Mesenchymal stem cell (in vitro differentiated cells and primary cell): Measurements from ENCODE around the gene MMP23B.
A peak's percentile ranks its signal among the peaks of the same experiment; 100 is the strongest.

ENCODE experiments used
- DNase-seq: peaks from one replicate; pipeline ENCODE4 v3.0.0-alpha.2; 2013
- H2AFZ ChIP-seq: one replicate; pipeline ENCODE4 v1.6.1; 2013; ENCODE audit warnings: low read depth, mild to moderate bottlenecking, control low read depth, inconsistent platforms, low read length, moderate library complexity
- H2AK5ac ChIP-seq: 2 replicates; pipeline ENCODE4 v1.6.1; 2013; ENCODE audit warnings: low read length, moderate library complexity, mild to moderate bottlenecking, inconsistent platforms; ENCODE audit not compliant: severe bottlenecking
- H2BK120ac ChIP-seq: one replicate; pipeline ENCODE4 v1.6.1; 2013; ENCODE audit warnings: low read depth, mild to moderate bottlenecking, inconsistent platforms, low read length, moderate library complexity
- H2BK12ac ChIP-seq, 2 experiments: one replicate each; pipeline ENCODE4 v1.6.1; 2013; ENCODE audit warnings: inconsistent platforms in 2 of 2, low read length in 2 of 2, mild to moderate bottlenecking in 2 of 2, moderate library complexity in 2 of 2, control low read depth in 1 of 2
- H2BK15ac ChIP-seq: one replicate; pipeline ENCODE4 v1.6.1; 2013; ENCODE audit warnings: mild to moderate bottlenecking, low read depth, inconsistent platforms; ENCODE audit not compliant: poor library complexity, severe bottlenecking
- H2BK5ac ChIP-seq: 2 replicates; pipeline ENCODE4 v1.6.1; 2013; ENCODE audit warnings: low read depth, mild to moderate bottlenecking, low read length, control low read depth, inconsistent platforms; ENCODE audit not compliant: poor library complexity, severe bottlenecking
- H3K14ac ChIP-seq, 2 experiments: one replicate each; pipeline ENCODE4 v1.6.1; 2013; ENCODE audit warnings: inconsistent platforms in 2 of 2, low read length in 2 of 2, control low read depth in 1 of 2, mild to moderate bottlenecking in 1 of 2, moderate library complexity in 1 of 2
- H3K18ac ChIP-seq, 2 experiments: one replicate each; pipeline ENCODE4 v1.6.1; 2013; ENCODE audit warnings: inconsistent platforms in 2 of 2, low read length in 2 of 2, control low read depth in 1 of 2, low read depth in 1 of 2, mild to moderate bottlenecking in 1 of 2
- H3K23ac ChIP-seq, 2 experiments: one replicate each; pipeline ENCODE4 v1.6.1; 2013; ENCODE audit warnings: inconsistent platforms in 2 of 2, low read length in 2 of 2, mild to moderate bottlenecking in 2 of 2, moderate library complexity in 2 of 2, control low read depth in 1 of 2
- H3K27ac ChIP-seq: 2 replicates; pipeline ENCODE4 v1.5.1; 2013; ENCODE audit warnings: mild to moderate bottlenecking, moderate library complexity, low read length, control low read depth, inconsistent platforms; ENCODE audit not compliant: poor library complexity, severe bottlenecking
- H3K27me3 ChIP-seq, 2 experiments: 2 replicates each; pipeline versions ENCODE4 v1.6.1 to v1.7.0; 2013; ENCODE audit warnings: low read length in 2 of 2, mild to moderate bottlenecking in 2 of 2, moderate library complexity in 2 of 2, control low read depth in 1 of 2, inconsistent platforms in 1 of 2; ENCODE audit not compliant: control insufficient read depth in 1 of 2, insufficient read depth in 1 of 2
- H3K36me3 ChIP-seq, 2 experiments: 2 replicates each; pipeline versions ENCODE4 v1.6.1 to v1.7.0; 2013; ENCODE audit warnings: low read length in 2 of 2, control low read depth in 1 of 2, inconsistent platforms in 1 of 2, low read depth in 1 of 2, mild to moderate bottlenecking in 1 of 2; ENCODE audit not compliant: insufficient read depth in 2 of 2, control insufficient read depth in 1 of 2
- H3K4ac ChIP-seq, 2 experiments: one replicate each; pipeline ENCODE4 v1.6.1; 2013; ENCODE audit warnings: inconsistent platforms in 2 of 2, low read length in 2 of 2, mild to moderate bottlenecking in 2 of 2, moderate library complexity in 2 of 2, control low read depth in 1 of 2, low read depth in 1 of 2
- H3K4me1 ChIP-seq: 2 replicates; pipeline ENCODE4 v1.6.1; 2013; ENCODE audit warnings: low read depth, low read length, control low read depth; ENCODE audit not compliant: control insufficient read depth, insufficient read depth
- H3K4me2 ChIP-seq: 2 replicates; pipeline ENCODE4 v1.6.1; 2013; ENCODE audit warnings: low read length, mild to moderate bottlenecking, inconsistent platforms; ENCODE audit not compliant: poor library complexity, severe bottlenecking
- H3K4me3 ChIP-seq, 2 experiments: 2 replicates each; pipeline versions ENCODE4 v1.5.1 to v1.7.0; 2013; ENCODE audit warnings: low read length in 2 of 2, mild to moderate bottlenecking in 2 of 2, control low read depth in 1 of 2, low read depth in 1 of 2; ENCODE audit not compliant: insufficient read depth in 1 of 2
- H3K79me1 ChIP-seq: replicated peaks from 2 replicates; pipeline ENCODE4 v1.6.1; 2013; ENCODE audit warnings: mild to moderate bottlenecking, control low read depth, low read length, inconsistent platforms; ENCODE audit not compliant: poor library complexity, severe bottlenecking
- H3K9ac ChIP-seq: 2 replicates; pipeline ENCODE4 v1.7.0; 2013; ENCODE audit warnings: mild to moderate bottlenecking, low read length, moderate library complexity
- H3K9me3 ChIP-seq: 2 replicates; pipeline ENCODE4 v1.7.0; 2013; ENCODE audit warnings: mild to moderate bottlenecking, low read length; ENCODE audit not compliant: control insufficient read depth
- H4K8ac ChIP-seq: one replicate; pipeline ENCODE4 v1.6.1; 2013; ENCODE audit warnings: inconsistent platforms, mild to moderate bottlenecking, low read length, moderate library complexity
- H4K91ac ChIP-seq: one replicate; pipeline ENCODE4 v1.6.1; 2013; ENCODE audit warnings: mild to moderate bottlenecking, low read length, inconsistent platforms
- WGBS: methylation state at CpG from one replicate; pipeline ENCODE4 v1.1.7; 2013; ENCODE audit warnings: mixed read lengths; 5-methylcytosine and 5-hydroxymethylcytosine counted together

MMP23B gene

DNA sequence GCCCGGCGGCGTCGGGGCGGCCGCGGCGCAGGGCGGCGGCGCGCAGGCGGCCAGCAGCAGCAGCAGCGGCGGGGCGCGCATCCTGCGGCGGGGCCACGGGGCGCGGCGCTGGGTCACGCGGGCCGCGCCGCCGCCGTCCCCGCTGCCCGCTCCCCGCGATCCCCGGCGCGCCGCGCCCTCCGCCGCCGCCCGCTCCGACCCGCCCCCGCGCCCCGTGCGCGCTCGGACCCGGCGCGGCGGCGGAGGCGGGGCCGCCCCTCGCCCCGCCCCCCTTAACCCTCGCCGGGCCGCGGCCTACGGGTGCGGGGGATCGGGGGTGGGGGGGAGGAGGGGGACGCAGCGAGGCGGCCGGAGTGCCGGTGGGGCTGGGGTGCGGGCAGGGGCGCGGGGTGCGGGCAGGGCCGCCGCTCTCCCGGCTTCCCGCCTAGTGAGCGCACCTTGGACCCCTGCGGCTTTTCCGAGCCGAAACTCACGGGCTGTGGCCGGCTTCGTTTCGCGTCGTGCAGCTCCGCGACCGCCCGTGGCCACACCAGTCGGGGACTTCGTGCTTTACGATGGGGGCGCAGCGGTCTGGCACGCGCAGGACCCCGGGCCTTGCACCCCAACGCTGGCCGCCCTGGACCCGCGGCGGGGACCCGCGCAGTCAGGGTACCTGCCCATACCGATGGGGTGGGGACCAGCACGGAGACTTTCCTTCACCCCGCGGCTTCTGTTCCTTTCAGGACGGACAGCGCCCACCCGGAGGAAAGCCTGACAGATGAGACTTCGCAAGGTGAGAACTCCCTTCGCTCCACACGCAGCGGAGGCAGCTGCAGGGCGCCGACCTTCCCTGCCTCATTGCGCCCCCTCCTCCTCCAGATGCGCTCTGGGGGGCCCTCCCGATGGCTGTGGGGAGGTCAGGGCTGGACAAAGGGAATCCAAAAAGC lies 31.8 kb upstream of the MMP23B start, which contains the start of gene FNDC10:
TSS of gene FNDC10 (minus strand) at position 201 of the 926 bp plus-strand sequence. CDS start at position 81, 120 bp downstream.
- H2BK5ac ChIP-seq: no peak within 1 kb of the TSS
- no peak within 1 kb of the TSS for H4K91ac ChIP-seq
- peak within 1 kb of the TSS in 1 of 2 experiments; percentile 47 for H2BK12ac ChIP-seq
- no peak within 1 kb of the TSS for H2BK120ac ChIP-seq
- no peaks in the 10 kb centered on the region for H3K79me1 ChIP-seq
- peak within 1 kb of the TSS in 1 of 2 experiments; percentile 88 for H3K23ac ChIP-seq
- H2BK15ac ChIP-seq: peak within 1 kb of the TSS; percentile 74
- H3K9me3 ChIP-seq: no peaks in the 10 kb centered on the region
- no peak within 1 kb of the TSS for H3K9ac ChIP-seq
- no peak within 1 kb of the TSS for H3K27ac ChIP-seq
- H3K4me2 ChIP-seq: peak within 1 kb of the TSS; percentile 76
- peaks cover 75 to 77% of the 10 kb centered on the region in 2 experiments for H3K27me3 ChIP-seq
- peaks cover 0 to 3% of the 10 kb centered on the region in 2 experiments for H3K36me3 ChIP-seq
- H3K4me1 ChIP-seq: peaks cover 36% of the 10 kb centered on the region
- peak within 1 kb of the TSS; percentile 36 for H2AFZ ChIP-seq
- H3K4me3 ChIP-seq: peak within 1 kb of the TSS; percentile 49 to 75
- DNase-seq: no peak
- peak within 1 kb of the TSS; percentile 34 to 68 for H3K18ac ChIP-seq
- no peak within 1 kb of the TSS for H2AK5ac ChIP-seq
- H4K8ac ChIP-seq: peak within 1 kb of the TSS; percentile 46
- no peak within 1 kb of the TSS for H3K4ac ChIP-seq
- WGBS: 10% methylated on average over 46 of the region's 125 CpGs
- H3K14ac ChIP-seq: no peak within 1 kb of the TSS

DNA sequence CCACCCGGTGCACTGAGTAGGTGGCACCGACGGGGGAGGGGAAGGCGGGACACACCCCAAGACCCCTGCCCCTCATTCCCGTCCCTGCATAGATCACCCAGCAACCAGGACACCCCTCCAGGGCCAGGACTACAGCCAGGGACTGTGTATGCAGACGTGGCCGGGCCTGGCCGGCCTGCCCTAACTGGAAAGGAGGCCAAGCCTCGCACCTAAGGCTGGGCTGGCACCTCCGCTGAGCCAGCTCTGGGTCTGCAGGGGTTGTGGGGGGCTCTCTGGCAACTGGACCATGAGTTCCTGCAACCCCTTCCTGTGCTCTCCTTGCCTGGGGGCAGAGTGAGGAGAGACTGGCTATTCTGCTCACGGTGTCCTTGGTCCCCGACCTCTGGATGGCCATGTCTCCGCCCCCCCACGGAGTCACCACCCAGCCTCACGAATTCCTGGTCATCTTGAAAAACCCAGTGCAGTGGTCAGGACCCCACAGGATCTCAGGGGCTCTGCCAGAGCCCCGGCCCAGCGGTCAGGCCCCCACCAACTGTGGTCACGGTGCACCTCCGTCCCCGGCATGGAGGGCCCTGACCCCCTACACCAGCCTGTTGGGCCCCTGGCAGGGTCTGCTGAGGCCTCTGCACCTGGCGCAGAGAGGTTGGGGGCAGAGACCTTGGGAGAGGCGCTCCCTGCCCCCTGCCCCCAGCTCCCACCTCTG lies 31.0 kb upstream of the MMP23B start:
- H3K4ac ChIP-seq: no peak overlapping the region
- no peak overlapping the region for H3K9ac ChIP-seq
- no peaks in the 10 kb centered on the region for H3K9me3 ChIP-seq
- H3K4me2 ChIP-seq: no peak overlapping the region
- no peak overlapping the region for H2BK120ac ChIP-seq
- H3K27ac ChIP-seq: no peak overlapping the region
- H3K23ac ChIP-seq: peak overlapping the region in 1 of 2 experiments; percentile 86
- peaks cover 0 to 3% of the 10 kb centered on the region in 2 experiments for H3K36me3 ChIP-seq
- no peak overlapping the region for H4K91ac ChIP-seq
- peaks cover 67 to 69% of the 10 kb centered on the region in 2 experiments for H3K27me3 ChIP-seq
- H4K8ac ChIP-seq: no peak overlapping the region
- no peak overlapping the region for H2AK5ac ChIP-seq
- H2AFZ ChIP-seq: no peak overlapping the region
- no peak overlapping the region for H3K14ac ChIP-seq
- no peak overlapping the region for H2BK12ac ChIP-seq
- H2BK15ac ChIP-seq: peak overlapping the region; percentile 74
- H3K4me3 ChIP-seq: peak overlapping the region in 1 of 2 experiments; percentile 75
- H3K79me1 ChIP-seq: no peaks in the 10 kb centered on the region
- WGBS: 73% methylated on average over 16 of the region's 22 CpGs
- no peak overlapping the region for H2BK5ac ChIP-seq
- no peak for DNase-seq
- H3K18ac ChIP-seq: no peak overlapping the region
- peaks cover 36% of the 10 kb centered on the region for H3K4me1 ChIP-seq

DNA sequence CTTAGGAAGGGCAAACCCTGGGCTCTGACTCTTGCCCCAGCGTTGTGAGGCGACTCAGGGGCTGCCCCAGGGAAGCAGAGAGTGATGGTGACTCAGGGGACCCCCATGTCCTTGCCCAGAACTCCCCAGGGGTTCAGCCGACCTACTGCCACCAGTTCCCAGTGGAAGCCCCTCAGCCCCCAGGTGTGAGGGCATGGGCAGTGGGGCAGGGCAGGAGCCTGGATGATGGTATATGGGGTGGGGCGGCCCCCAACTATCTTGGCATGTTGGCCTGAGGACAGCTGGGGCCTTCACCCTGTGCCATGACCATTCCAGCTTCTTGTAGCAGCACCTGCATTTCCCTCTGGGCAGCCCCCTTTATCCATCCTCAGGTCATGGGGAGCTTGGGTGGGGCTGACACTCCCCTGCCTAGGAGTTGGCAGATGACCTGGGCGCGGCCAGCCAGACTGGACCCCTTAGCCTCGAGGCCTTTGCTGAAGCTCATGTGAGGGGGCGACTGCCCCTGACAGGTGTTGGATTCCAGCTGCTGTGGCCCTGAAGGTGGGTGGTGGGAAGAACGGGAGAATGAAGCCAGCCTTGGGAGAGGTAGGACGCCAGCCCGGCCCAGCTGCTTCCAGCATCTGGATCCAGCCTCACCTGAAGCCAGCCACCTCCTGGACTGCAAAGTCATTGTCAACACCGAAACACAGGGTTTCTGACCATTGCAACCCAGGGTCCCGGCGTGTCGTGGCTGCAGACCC lies 30.2 kb upstream of the MMP23B start:
- Histone ChIP-seq H3K9ac (no peak overlapping the region), H3K4me1 (peaks cover 36% of the 10 kb centered on the region), H3K14ac (no peak overlapping the region), H2BK120ac (no peak overlapping the region), H3K27ac (no peak overlapping the region), H2AFZ (no peak overlapping the region), H3K36me3 (peaks cover 0 to 3% of the 10 kb centered on the region in 2 experiments), H4K91ac (no peak overlapping the region), H3K4me3 (no peak overlapping the region), H3K18ac (no peak overlapping the region), H2BK12ac (no peak overlapping the region), H3K9me3 (no peaks in the 10 kb centered on the region), H4K8ac (no peak overlapping the region), H3K4me2 (no peak overlapping the region), H2AK5ac (no peak overlapping the region), H3K4ac (no peak overlapping the region), H3K23ac (no peak overlapping the region), H3K27me3 (peaks cover 60 to 62% of the 10 kb centered on the region in 2 experiments), H3K79me1 (no peaks in the 10 kb centered on the region), H2BK15ac (no peak overlapping the region), H2BK5ac (no peak overlapping the region)
- no peak for DNase-seq
- 94% methylated on average over 15 of the region's 15 CpGs for WGBS
